ENCODE results near the gene ST3GAL3. TPM values are rescaled to one million over a fixed set of nuclear protein-coding genes. Genes with fewer than 3 reads are reported as not detected.

ST3GAL3 gene
- total RNA-seq, 1 experiment from 2014 or later: 20.0 TPM

GRCh38 chr1:43913051-43913501 lies 205.7 kb downstream of the ST3GAL3 start:
- no TSS peak for BruUV-seq (replicated peaks)
- TF ChIP-seq CTCF (IDR thresholded peaks at IDR 0.05; ENCODE audit: unreplicated experiment): no peak
- Mint-ChIP-seq H3K36me3 (ENCODE audit: insufficient read depth, unreplicated experiment) (no peaks in the 10 kb centered on the region), H3K4me3 (ENCODE audit: low read depth, unreplicated experiment) (no peak overlapping the region), H3K27me3 (ENCODE audit: unreplicated experiment) (no peaks in the 10 kb centered on the region), H3K9me3 (ENCODE audit: low read depth, unreplicated experiment) (no peaks in the 10 kb centered on the region), H3K27ac (ENCODE audit: unreplicated experiment) (no peak overlapping the region), H3K4me1 (ENCODE audit: low read depth, unreplicated experiment) (no peaks in the 10 kb centered on the region)
- no peak for DNase-seq
- intact Hi-C loops (cut with micrococcal nuclease; ENCODE audit: unreplicated experiment): no loop called here
- CTCF ChIA-PET: interaction anchor here (0.5 to 0.7 kb wide), 2 partner anchors 135 to 189 kb away, joined by 3 to 5 read pairs; no protein-coding TSS in a partner anchor

- Mint-ChIP-seq H3K36me3 (ENCODE audit: insufficient read depth, unreplicated experiment) (no peaks in the 10 kb centered on the region), H3K27ac (ENCODE audit: unreplicated experiment) (no peak overlapping the region), H3K9me3 (ENCODE audit: low read depth, unreplicated experiment) (no peaks in the 10 kb centered on the region), H3K27me3 (ENCODE audit: unreplicated experiment) (no peaks in the 10 kb centered on the region), H3K4me1 (ENCODE audit: low read depth, unreplicated experiment) (no peaks in the 10 kb centered on the region), H3K4me3 (ENCODE audit: low read depth, unreplicated experiment) (no peak overlapping the region)
- TF ChIP-seq CTCF (IDR thresholded peaks at IDR 0.05; ENCODE audit: unreplicated experiment): no peak
- DNase-seq: no peak
- CTCF ChIA-PET: interaction anchor here (0.5 to 0.7 kb wide), 2 partner anchors 134 to 190 kb away, joined by 3 to 5 read pairs; no protein-coding TSS in a partner anchor
- no TSS peak for BruUV-seq (replicated peaks)
- intact Hi-C loops (cut with micrococcal nuclease; ENCODE audit: unreplicated experiment): no loop called here
These were observed 206.5 kb downstream of the ST3GAL3 start for GRCh38 chr1:43913666-43914360.

GRCh38 chr1:43914576-43915525 lies 207.5 kb downstream of the ST3GAL3 start:
- Mint-ChIP-seq H3K4me3 (ENCODE audit: low read depth, unreplicated experiment) (no peak overlapping the region), H3K36me3 (ENCODE audit: insufficient read depth, unreplicated experiment) (no peaks in the 10 kb centered on the region), H3K9me3 (ENCODE audit: low read depth, unreplicated experiment) (no peaks in the 10 kb centered on the region), H3K27ac (ENCODE audit: unreplicated experiment) (no peak overlapping the region), H3K27me3 (ENCODE audit: unreplicated experiment) (no peaks in the 10 kb centered on the region), H3K4me1 (ENCODE audit: low read depth, unreplicated experiment) (no peaks in the 10 kb centered on the region)
- BruUV-seq (replicated peaks): no TSS peak
- CTCF ChIA-PET: no interaction called here
- intact Hi-C loops (cut with micrococcal nuclease; ENCODE audit: unreplicated experiment): no loop called here
- DNase-seq: no peak
- TF ChIP-seq CTCF (IDR thresholded peaks at IDR 0.05; ENCODE audit: unreplicated experiment): no peak

- Mint-ChIP-seq H3K36me3 (ENCODE audit: insufficient read depth, unreplicated experiment) (no peaks in the 10 kb centered on the region), H3K9me3 (ENCODE audit: low read depth, unreplicated experiment) (no peaks in the 10 kb centered on the region), H3K27ac (ENCODE audit: unreplicated experiment) (no peak overlapping the region), H3K4me3 (ENCODE audit: low read depth, unreplicated experiment) (no peak overlapping the region), H3K27me3 (ENCODE audit: unreplicated experiment) (no peaks in the 10 kb centered on the region), H3K4me1 (ENCODE audit: low read depth, unreplicated experiment) (no peaks in the 10 kb centered on the region)
- no TSS peak for BruUV-seq (replicated peaks)
- no peak for TF ChIP-seq CTCF (IDR thresholded peaks at IDR 0.05; ENCODE audit: unreplicated experiment)
- DNase-seq: no peak
- intact Hi-C loops (cut with micrococcal nuclease; ENCODE audit: unreplicated experiment): no loop called here
- CTCF ChIA-PET: no interaction called here
These were observed 212.6 kb downstream of the ST3GAL3 start for GRCh38 chr1:43919906-43920305.
